ENCODE results near the gene HERC6. TPM values are rescaled to one million over a fixed set of nuclear protein-coding genes. Genes with fewer than 3 reads are reported as not detected.
"Not testable (repeated sequence)": the region's sequence is repeated elsewhere in the genome, so short reads cannot be mapped to it uniquely, and the experiment has no call there.

HERC6 gene
- total RNA-seq, 4 donors from 2014 or later: 0.46 to 8.8 (median 4.3) TPM

DNA sequence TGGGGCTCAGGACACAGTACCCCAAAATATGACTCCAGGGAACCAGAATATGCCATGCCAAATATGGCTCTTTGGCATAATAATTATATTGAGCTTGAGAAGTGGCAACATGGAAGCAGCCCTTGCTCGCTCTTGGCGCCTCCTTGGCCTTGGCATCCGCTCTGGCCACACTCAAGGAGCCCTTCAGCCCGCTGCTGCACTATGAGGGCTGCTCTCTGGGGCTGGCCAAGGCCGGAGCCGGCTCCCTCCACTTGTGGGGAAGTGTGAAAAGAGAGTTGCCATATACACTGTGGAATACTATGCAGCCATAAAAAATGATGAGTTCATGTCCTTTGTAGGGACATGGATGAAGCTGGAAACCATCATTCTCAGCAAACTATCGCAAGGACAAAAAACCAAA, 18.4 kb upstream of the HERC6 start:
- DNase-seq (ENCODE audit: low spot score in 2 of 2): no peak
- 82 to 90% methylated on average over 7 of the region's 7 CpGs for WGBS, 2 donors
- intact Hi-C loops (cut with DNase I; ENCODE audit: low total_unique reads): loop anchor here (10.0 kb wide), 1 partner anchor 685 kb away; no protein-coding TSS in a partner anchor
- TF ChIP-seq, protein P1, sequence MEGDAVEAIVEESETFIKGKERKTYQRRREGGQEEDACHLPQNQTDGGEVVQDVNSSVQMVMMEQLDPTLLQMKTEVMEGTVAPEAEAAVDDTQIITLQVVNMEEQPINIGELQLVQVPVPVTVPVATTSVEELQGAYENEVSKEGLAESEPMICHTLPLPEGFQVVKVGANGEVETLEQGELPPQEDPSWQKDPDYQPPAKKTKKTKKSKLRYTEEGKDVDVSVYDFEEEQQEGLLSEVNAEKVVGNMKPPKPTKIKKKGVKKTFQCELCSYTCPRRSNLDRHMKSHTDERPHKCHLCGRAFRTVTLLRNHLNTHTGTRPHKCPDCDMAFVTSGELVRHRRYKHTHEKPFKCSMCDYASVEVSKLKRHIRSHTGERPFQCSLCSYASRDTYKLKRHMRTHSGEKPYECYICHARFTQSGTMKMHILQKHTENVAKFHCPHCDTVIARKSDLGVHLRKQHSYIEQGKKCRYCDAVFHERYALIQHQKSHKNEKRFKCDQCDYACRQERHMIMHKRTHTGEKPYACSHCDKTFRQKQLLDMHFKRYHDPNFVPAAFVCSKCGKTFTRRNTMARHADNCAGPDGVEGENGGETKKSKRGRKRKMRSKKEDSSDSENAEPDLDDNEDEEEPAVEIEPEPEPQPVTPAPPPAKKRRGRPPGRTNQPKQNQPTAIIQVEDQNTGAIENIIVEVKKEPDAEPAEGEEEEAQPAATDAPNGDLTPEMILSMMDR (IDR thresholded peaks at IDR 0.05): no peak
- no peak for TF ChIP-seq POLR2A (IDR thresholded peaks at IDR 0.05)
- no peak overlapping the region for H3K4me3 ChIP-seq (ENCODE audit: low read depth, poor library complexity, severe bottlenecking)

DNA sequence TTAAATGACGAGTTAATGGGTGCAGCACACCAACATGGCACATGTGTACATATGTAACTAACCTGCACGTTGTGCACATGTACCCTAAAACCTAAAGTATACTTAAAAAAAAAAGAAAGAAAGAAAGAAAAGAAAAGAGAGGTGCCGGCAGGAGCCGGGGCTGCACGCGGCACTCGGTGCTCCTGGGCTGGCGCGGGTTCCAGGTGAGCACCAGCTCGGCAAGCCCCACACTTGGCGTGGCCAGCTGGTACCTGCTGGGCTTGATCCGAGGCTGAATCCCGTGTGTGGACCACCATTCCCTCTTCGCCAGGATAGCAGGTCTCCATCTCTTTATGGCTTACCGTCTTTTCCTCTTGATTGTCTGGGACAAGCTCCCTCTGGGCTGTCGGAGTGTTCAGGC, 17.9 kb upstream of the HERC6 start:
- no peak for DNase-seq (ENCODE audit: low spot score in 2 of 2)
- H3K4me3 ChIP-seq (ENCODE audit: low read depth, poor library complexity, severe bottlenecking): no peak overlapping the region
- intact Hi-C loops (cut with DNase I; ENCODE audit: low total_unique reads): loop anchor here (10.0 kb wide), 1 partner anchor 684 kb away; no protein-coding TSS in a partner anchor
- WGBS, 2 donors: 94 to 97% methylated on average over 16 of the region's 16 CpGs
- TF ChIP-seq, protein P1 (IDR thresholded peaks at IDR 0.05): no peak
- TF ChIP-seq POLR2A (IDR thresholded peaks at IDR 0.05): no peak

DNA sequence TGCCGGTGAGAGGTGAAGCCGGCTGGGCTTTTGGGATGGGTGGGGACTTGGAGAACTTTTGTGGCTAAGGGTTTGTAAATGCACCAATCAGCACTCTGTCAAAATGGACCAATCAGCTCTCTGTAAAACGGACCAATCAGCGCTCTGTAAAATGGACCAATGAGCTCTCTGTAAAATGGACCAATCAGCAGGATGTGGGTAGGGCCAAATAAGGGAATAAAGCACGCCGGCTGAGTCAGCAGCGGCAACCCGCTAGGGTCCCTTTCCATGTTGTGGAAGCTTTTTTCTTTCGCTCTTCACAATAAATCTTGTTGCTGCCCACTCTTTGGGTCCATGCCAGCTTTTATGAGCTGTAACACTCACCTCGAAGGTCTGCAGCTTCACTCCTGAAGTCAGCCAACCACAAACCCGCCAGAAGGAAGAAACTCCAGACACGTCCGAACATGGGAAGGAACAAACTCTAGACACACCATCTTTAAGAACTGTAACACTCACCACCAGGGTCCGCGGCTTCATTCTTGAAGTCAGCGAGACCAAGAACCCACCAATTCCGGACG, 17.4 kb upstream of the HERC6 start:
- 77 to 81% methylated on average over 18 of the region's 18 CpGs for WGBS, 2 donors
- not testable (repeated sequence) for H3K4me3 ChIP-seq (ENCODE audit: low read depth, poor library complexity, severe bottlenecking); DNase-seq (ENCODE audit: low spot score in 2 of 2)
- intact Hi-C loops (cut with DNase I; ENCODE audit: low total_unique reads): loop anchor here (10.0 kb wide), 1 partner anchor 684 kb away; no protein-coding TSS in a partner anchor

DNA sequence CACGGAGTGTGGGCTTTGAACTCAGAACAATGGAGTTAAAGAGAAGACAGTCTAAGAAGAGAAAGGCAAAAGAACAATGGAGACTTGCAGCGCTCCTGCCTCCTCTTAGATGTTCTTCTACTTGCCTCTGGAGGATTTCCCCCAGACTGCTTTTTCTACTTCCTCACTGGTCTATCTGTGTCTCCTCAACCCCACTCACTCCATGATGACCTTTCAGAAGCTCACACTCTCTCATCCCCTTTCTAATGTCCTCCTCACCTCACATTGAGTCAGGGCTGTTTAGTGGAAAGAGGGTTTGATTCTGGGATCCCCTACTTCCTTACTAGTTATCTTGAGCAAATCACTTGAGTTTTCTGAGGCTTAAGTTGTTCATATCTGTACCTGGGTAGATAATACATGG, 12.2 kb upstream of the HERC6 start:
- 79 to 86% methylated on average over 2 of the region's 2 CpGs for WGBS, 2 donors
- intact Hi-C loops (cut with DNase I; ENCODE audit: low total_unique reads): loop anchor here (10.0 kb wide), 1 partner anchor 678 kb away; no protein-coding TSS in a partner anchor
- TF ChIP-seq POLR2A (IDR thresholded peaks at IDR 0.05): no peak
- TF ChIP-seq, protein P1 (IDR thresholded peaks at IDR 0.05): no peak
- no peak for DNase-seq (ENCODE audit: low spot score in 2 of 2)
- H3K4me3 ChIP-seq (ENCODE audit: low read depth, poor library complexity, severe bottlenecking): no peak overlapping the region

DNA sequence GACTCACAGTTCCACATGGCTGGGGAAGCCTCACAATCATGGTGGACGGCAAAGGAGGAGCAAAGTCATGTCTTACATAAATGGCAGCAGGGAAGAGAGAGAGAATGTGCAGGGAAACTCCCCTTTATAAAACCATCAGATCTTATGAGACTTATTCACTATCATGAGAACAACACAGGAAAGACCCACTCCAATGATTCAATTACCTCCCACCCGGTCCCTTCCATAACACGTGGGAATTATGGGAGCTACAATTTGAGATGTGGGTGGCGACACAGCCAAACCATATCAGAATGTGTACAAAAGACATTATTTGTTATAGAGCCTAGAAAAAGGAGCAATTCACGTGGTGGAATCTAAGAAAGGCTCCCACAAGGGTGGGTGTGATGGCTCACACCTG, 10.8 kb upstream of the HERC6 start:
- no peak overlapping the region for H3K4me3 ChIP-seq (ENCODE audit: low read depth, poor library complexity, severe bottlenecking)
- WGBS, 2 donors: 89 to 96% methylated on average over 5 of the region's 5 CpGs
- TF ChIP-seq, protein P1 (IDR thresholded peaks at IDR 0.05): no peak
- TF ChIP-seq POLR2A (IDR thresholded peaks at IDR 0.05): no peak
- intact Hi-C loops (cut with DNase I; ENCODE audit: low total_unique reads): loop anchor here (10.0 kb wide), 1 partner anchor 677 kb away; no protein-coding TSS in a partner anchor
- DNase-seq (ENCODE audit: low spot score in 2 of 2): no peak

DNA sequence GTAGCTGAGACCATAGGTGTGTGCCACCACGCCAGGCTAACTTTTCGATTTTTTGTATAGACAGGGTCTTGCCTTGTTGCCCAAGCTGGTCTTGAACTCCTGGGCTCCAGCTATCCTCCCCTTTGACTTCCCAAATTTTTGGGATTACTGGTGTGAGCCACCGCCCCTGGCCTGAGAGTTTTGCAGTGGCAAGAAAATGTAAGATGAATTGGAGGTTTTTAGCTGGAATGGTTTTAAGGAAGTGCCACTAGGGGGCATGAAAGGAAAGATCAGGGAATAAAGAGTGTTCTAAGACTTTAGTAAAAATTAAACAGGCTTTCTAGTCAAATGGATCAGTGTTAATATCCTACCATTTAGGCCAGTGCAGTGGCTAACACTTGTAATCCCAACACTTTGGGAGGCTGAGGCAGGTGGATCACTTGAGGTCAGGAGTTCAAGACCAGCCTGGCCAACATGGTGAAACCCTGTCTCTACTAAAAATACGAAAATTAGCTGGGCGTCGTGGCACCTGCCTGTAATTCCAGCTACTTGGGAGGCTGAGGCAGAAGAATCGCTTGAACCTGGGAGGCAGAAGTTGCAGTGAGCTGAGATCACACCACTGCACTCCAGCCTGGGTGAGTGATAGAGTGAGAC, 9.4 kb upstream of the HERC6 start:
- intact Hi-C loops (cut with DNase I; ENCODE audit: low total_unique reads): loop anchor here (10.0 kb wide), 1 partner anchor 676 kb away; no protein-coding TSS in a partner anchor
- DNase-seq (ENCODE audit: low spot score in 2 of 2); H3K4me3 ChIP-seq (ENCODE audit: low read depth, poor library complexity, severe bottlenecking): not testable (repeated sequence)
- 87 to 93% methylated on average over 7 of the region's 7 CpGs for WGBS, 2 donors
